DOHH2 (cell line): ENCODE data around the gene PTBP2.
A peak's percentile ranks its signal among the peaks of the same experiment; 100 is the strongest.

Experiments used
- H3F3A ChIP-seq: fragments of 200-600 bp; sonication (generic), shearing (Covaris generic); 2 replicates; pipeline ENCODE4 v1.6.0; 2016; ENCODE audit warnings: antibody characterized with exemption, mild to moderate bottlenecking; ENCODE audit not compliant: control insufficient read depth, insufficient read depth
- H3K27ac ChIP-seq: fragments of 200-600 bp; sonication (generic); 2 replicates; pipeline ENCODE4 v1.5.1; 2014; ENCODE audit warnings: low read depth, mild to moderate bottlenecking, low read length, moderate library complexity
- H3K27me3 ChIP-seq: fragments of 200-600 bp; sonication (generic); 2 replicates; pipeline ENCODE4 v1.6.1; 2014; ENCODE audit warnings: mild to moderate bottlenecking, low read length, mixed read lengths; ENCODE audit not compliant: control insufficient read depth
- H3K36me3 ChIP-seq: fragments of 200-600 bp; sonication (generic); 2 replicates; pipeline ENCODE4 v1.6.1; 2014; ENCODE audit warnings: mild to moderate bottlenecking, low read length, moderate library complexity, mixed read lengths; ENCODE audit not compliant: control insufficient read depth
- H3K4me1 ChIP-seq: fragments of 200-600 bp; sonication (generic); 2 replicates; pipeline ENCODE4 v1.6.1; 2014; ENCODE audit warnings: mild to moderate bottlenecking, low read length, mixed read lengths; ENCODE audit not compliant: control insufficient read depth
- H3K4me2 ChIP-seq: fragments of 200-600 bp; sonication (generic); 2 replicates; pipeline ENCODE4 v1.6.0; 2014; ENCODE audit warnings: mild to moderate bottlenecking, low read length, moderate library complexity
- H3K4me3 ChIP-seq: fragments of 200-600 bp; sonication (generic); 2 replicates; pipeline ENCODE4 v1.5.1; 2014; ENCODE audit warnings: mild to moderate bottlenecking, low read length, mixed read lengths
- H3K79me2 ChIP-seq: fragments of 200-600 bp; sonication (generic); 2 replicates; pipeline ENCODE4 v1.6.1; 2014; ENCODE audit warnings: mild to moderate bottlenecking, low read length, mixed read lengths; ENCODE audit not compliant: control insufficient read depth
- H3K9me2 ChIP-seq: fragments of 200-600 bp; sonication (generic); replicated peaks from 2 replicates; pipeline ENCODE4 v1.6.1; 2014; ENCODE audit warnings: mild to moderate bottlenecking, low read length, mixed read lengths; ENCODE audit not compliant: control insufficient read depth
- H3K9me3 ChIP-seq: fragments of 200-600 bp; sonication (generic); 2 replicates; pipeline ENCODE4 v1.6.1; 2014; ENCODE audit warnings: antibody characterized with exemption, low read length, mixed read lengths; ENCODE audit not compliant: control insufficient read depth, insufficient read depth
- H4K20me1 ChIP-seq: fragments of 200-600 bp; sonication (generic); 2 replicates; pipeline ENCODE4 v1.6.0; 2014; ENCODE audit warnings: low read depth, mild to moderate bottlenecking, antibody characterized with exemption, low read length, moderate library complexity; ENCODE audit not compliant: control insufficient read depth, insufficient read depth
- EZH2phosphoT487 ChIP-seq: fragments of 200-600 bp; sonication (generic); IDR thresholded peaks from 2 replicates; pipeline ENCODE4 v1.6.1; 2017; ENCODE audit warnings: borderline replicate concordance, mild to moderate bottlenecking, antibody characterized with exemption, low read length, moderate library complexity, mixed read lengths
- TF ChIP-seq, protein P1 (sequence below): fragments of 200-600 bp; sonication (generic); IDR thresholded peaks from one replicate; pipeline ENCODE4 v1.5.1; 2014; ENCODE audit warnings: antibody characterized with exemption, mild to moderate bottlenecking, low read depth, low read length; ENCODE audit not compliant: poor library complexity, severe bottlenecking

Gene PTBP2

DNA sequence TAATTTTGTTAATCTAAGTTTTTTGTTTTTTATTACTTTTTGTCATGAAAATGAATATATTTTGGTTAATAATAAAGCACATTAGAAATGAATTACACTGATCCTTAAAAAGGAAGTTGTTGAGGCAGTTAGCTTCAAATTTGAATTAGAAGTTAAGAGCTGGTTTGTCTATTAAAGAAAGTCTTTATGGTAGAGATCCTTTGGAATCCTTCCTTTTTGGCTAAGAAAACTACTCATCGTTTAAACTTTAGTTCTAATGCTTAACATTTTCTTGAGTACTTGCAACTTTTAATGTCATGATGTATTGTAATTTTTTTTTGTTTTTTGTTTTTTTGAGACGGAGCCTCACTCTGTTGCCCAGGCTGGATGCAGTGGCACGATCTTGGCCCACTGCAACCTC lies 2.4 kb downstream of the PTBP2 start:
- H3K79me2 ChIP-seq, result peaks cover 72% of the 10 kb centered on the region
- peaks cover 59% of the 10 kb centered on the region for H3K36me3 ChIP-seq
- peak overlapping the region; percentile 72 for H3K4me2 ChIP-seq
- H3K4me3 ChIP-seq, result peak overlapping the region; percentile 87
- no peaks in the 10 kb centered on the region for H4K20me1 ChIP-seq
- H3K9me2 ChIP-seq, result no peaks in the 10 kb centered on the region
- H3K27me3 ChIP-seq, result no peaks in the 10 kb centered on the region
- TF ChIP-seq, protein P1, sequence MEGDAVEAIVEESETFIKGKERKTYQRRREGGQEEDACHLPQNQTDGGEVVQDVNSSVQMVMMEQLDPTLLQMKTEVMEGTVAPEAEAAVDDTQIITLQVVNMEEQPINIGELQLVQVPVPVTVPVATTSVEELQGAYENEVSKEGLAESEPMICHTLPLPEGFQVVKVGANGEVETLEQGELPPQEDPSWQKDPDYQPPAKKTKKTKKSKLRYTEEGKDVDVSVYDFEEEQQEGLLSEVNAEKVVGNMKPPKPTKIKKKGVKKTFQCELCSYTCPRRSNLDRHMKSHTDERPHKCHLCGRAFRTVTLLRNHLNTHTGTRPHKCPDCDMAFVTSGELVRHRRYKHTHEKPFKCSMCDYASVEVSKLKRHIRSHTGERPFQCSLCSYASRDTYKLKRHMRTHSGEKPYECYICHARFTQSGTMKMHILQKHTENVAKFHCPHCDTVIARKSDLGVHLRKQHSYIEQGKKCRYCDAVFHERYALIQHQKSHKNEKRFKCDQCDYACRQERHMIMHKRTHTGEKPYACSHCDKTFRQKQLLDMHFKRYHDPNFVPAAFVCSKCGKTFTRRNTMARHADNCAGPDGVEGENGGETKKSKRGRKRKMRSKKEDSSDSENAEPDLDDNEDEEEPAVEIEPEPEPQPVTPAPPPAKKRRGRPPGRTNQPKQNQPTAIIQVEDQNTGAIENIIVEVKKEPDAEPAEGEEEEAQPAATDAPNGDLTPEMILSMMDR, result no peak
- TF ChIP-seq EZH2phosphoT487, result no peak
- no peaks in the 10 kb centered on the region for H3K9me3 ChIP-seq
- no peaks in the 10 kb centered on the region for H3F3A ChIP-seq
- 0 out of 2 replicates have a peak overlapping the region, but pooled peaks have one; percentile 63 for H3K27ac ChIP-seq
- H3K4me1 ChIP-seq, result peaks cover 31% of the 10 kb centered on the region

DNA sequence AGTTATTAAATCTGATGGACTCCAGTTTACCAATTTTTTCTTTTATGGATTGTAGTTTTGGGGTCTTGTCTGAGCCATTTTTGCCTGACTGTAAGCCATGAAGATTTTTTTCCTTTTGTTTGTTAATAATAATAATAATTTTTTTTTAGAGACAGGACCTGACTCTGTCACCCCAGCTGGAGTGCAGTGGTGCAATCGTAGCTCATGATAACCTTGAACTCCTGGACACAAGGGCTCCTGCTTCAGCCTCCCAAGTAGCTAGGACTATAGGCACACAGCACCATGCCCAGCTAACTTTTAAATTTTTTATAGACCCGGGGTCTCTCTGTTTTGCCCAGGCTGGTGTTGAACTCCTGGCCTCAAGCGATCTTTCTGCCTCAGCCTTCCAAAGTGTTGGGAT lies 6.3 kb downstream of the PTBP2 start:
- Histone ChIP-seq H3K27ac (no peak overlapping the region), H3K9me3 (no peaks in the 10 kb centered on the region), H4K20me1 (peaks cover 4% of the 10 kb centered on the region), H3K4me2 (no peak overlapping the region), H3K79me2 (peaks cover 100% of the 10 kb centered on the region), H3K4me3 (no peak overlapping the region), H3F3A (no peaks in the 10 kb centered on the region), H3K4me1 (peaks cover 22% of the 10 kb centered on the region), H3K9me2 (no peaks in the 10 kb centered on the region), H3K27me3 (no peaks in the 10 kb centered on the region), H3K36me3 (peaks cover 85% of the 10 kb centered on the region)
- TF ChIP-seq EZH2phosphoT487, result no peak
- TF ChIP-seq, protein P1, result no peak

DNA sequence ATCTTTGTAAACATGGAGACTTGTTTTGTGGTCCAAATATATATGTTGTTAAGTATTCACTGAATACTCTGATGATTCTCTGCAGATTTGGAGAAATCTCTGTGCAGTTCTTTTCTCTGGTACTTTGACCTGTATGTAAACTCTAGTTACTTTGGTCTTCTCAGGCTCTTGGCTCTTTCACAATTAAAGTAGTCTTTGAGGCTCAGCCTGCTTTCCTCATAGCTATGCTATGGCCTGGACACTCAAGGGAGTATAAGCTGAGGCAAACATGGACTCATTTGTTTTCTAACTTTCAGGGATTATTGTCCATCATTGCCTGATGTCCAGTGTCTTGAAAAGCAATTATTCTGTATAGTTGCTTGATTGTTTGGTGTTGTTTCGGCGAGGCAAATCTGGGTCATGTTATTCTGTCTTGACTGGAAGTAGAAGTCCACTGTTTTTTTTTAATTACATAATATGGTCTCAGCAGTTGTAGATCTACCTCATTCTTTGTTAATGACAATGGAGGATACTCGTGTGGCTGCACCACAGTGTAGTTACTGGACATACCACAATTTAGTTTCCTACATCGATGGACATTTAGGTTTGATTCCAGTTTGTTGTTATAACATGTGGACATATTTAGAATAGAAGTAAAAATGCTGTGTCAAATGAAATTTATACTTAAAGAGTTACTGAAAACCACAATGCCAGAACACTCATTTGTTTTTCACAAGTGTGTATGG lies 9.2 kb downstream of the PTBP2 start:
- peaks cover 90% of the 10 kb centered on the region for H3K36me3 ChIP-seq
- H3K9me3 ChIP-seq, result no peaks in the 10 kb centered on the region
- no peaks in the 10 kb centered on the region for H3K27me3 ChIP-seq
- no peaks in the 10 kb centered on the region for H3F3A ChIP-seq
- H4K20me1 ChIP-seq, result peaks cover 4% of the 10 kb centered on the region
- H3K4me3 ChIP-seq, result no peak overlapping the region
- H3K27ac ChIP-seq, result no peak overlapping the region
- TF ChIP-seq EZH2phosphoT487, result no peak
- TF ChIP-seq, protein P1, result no peak
- no peaks in the 10 kb centered on the region for H3K9me2 ChIP-seq
- peaks cover 100% of the 10 kb centered on the region for H3K79me2 ChIP-seq
- no peak overlapping the region for H3K4me2 ChIP-seq
- peaks cover 8% of the 10 kb centered on the region; the same call in 1 of the 2 replicates for H3K4me1 ChIP-seq
